Fibroblast of villous mesenchyme (primary cell): ENCODE data around the gene CCDC30. TPM values are rescaled to one million over a fixed set of nuclear protein-coding genes. Genes with fewer than 3 reads are reported as not detected.

Experiments used
- DNase-seq: peaks from one replicate; pipeline ENCODE4 v3.0.0-alpha.2; 2010; ENCODE audit warnings: low read depth
- H3K4me3 ChIP-seq: 2 replicates; pipeline ENCODE4 v1.5.1; 2011; ENCODE audit warnings: low read depth, mild to moderate bottlenecking, low read length
- CTCF ChIP-seq: IDR thresholded peaks from 2 replicates; pipeline ENCODE4 v1.5.1; 2012; ENCODE audit warnings: low read depth, mild to moderate bottlenecking, low read length; ENCODE audit not compliant: insufficient read depth
- total RNA-seq: library from RNA; depleted of rRNA; stranded (reverse); fragments of >200 nt; gene quantifications from 2 replicates; pipeline ENCODE4 v1.2.3, GENCODE V29; 2012

Gene CCDC30
- total RNA-seq, 1 donor, result 0.86 TPM

GRCh38 chr1:42639116-42639515 is 176.0 kb downstream of the CCDC30 start:
- no peak for DNase-seq
- H3K4me3 ChIP-seq, result no peak overlapping the region

GRCh38 chr1:42646056-42646455 is 183.0 kb downstream of the CCDC30 start:
- no peak for DNase-seq
- H3K4me3 ChIP-seq, result no peak overlapping the region
- TF ChIP-seq CTCF, result no peak

More at GRCh38 chr1:42639116-42639515, 176.0 kb downstream of the CCDC30 start:
- TF ChIP-seq CTCF, result no peak

GRCh38 chr1:42657201-42657600 is 194.1 kb downstream of the CCDC30 start:
- no peak overlapping the region for H3K4me3 ChIP-seq
- TF ChIP-seq CTCF, result no peak
- no peak for DNase-seq

GRCh38 chr1:42657981-42658876 is 195.1 kb downstream of the CCDC30 start, which contains the start of gene PPIH:
Gene PPIH, plus strand, starts transcription at chr1:42658423. Its CDS starts 24 bp downstream, at chr1:42658447.
- TF ChIP-seq CTCF, result peak; percentile 19
- peak within 1 kb of the TSS; percentile 94 for H3K4me3 ChIP-seq
- peak; percentile 92 for DNase-seq

- H3K4me3 ChIP-seq, result peak overlapping the region; percentile 94
- no peak for TF ChIP-seq CTCF
- peak; percentile 42 for DNase-seq
Observed at GRCh38 chr1:42658877-42659337, 195.8 kb downstream of the CCDC30 start.

- no peak overlapping the region for H3K4me3 ChIP-seq
- DNase-seq, result no peak
- TF ChIP-seq CTCF, result no peak
Observed at GRCh38 chr1:42660907-42661500, 197.9 kb downstream of the CCDC30 start.
